Measurements from ENCODE around the gene FUZ. TPM values are rescaled to one million over a fixed set of nuclear protein-coding genes. Genes with fewer than 3 reads are reported as not detected.

FUZ gene
- total RNA-seq, 1 donor from 2014 or later: 26.8 TPM

GRCh38 chr19:49816590-49816989 is 3.5 kb upstream of the FUZ start:
- no peak overlapping the region for H3K4me3 Mint-ChIP-seq
- peaks cover 7% of the 10 kb centered on the region for H3K36me3 Mint-ChIP-seq
- no peaks in the 10 kb centered on the region for H3K27me3 Mint-ChIP-seq
- no peaks in the 10 kb centered on the region for H3K9me3 Mint-ChIP-seq
- no peak for TF ChIP-seq CTCF (conservative IDR thresholded peaks at IDR 0.05)
- H3K27ac Mint-ChIP-seq: no peak overlapping the region
- DNase-seq (ENCODE audit: extremely low spot score, unreplicated experiment): no peak
- H3K4me1 Mint-ChIP-seq (ENCODE audit: unreplicated experiment): peaks cover 22% of the 10 kb centered on the region

GRCh38 chr19:49814010-49814409 is 918 bp upstream of the FUZ start:
- no peak for TF ChIP-seq CTCF (conservative IDR thresholded peaks at IDR 0.05)
- Mint-ChIP-seq H3K4me1 (ENCODE audit: unreplicated experiment) (peaks cover 22% of the 10 kb centered on the region), H3K4me3 (peak overlapping the region; percentile 99), H3K27ac (peak overlapping the region; percentile 99), H3K36me3 (peaks cover 4% of the 10 kb centered on the region), H3K9me3 (no peaks in the 10 kb centered on the region), H3K27me3 (no peaks in the 10 kb centered on the region)
- DNase-seq (ENCODE audit: extremely low spot score, unreplicated experiment): no peak

- H3K36me3 Mint-ChIP-seq: peaks cover 4% of the 10 kb centered on the region
- peak overlapping the region; percentile 99 for H3K4me3 Mint-ChIP-seq
- H3K27me3 Mint-ChIP-seq: no peaks in the 10 kb centered on the region
- H3K4me1 Mint-ChIP-seq (ENCODE audit: unreplicated experiment): peaks cover 26% of the 10 kb centered on the region
- peak overlapping the region; percentile 99 for H3K27ac Mint-ChIP-seq
- no peak for TF ChIP-seq CTCF (conservative IDR thresholded peaks at IDR 0.05)
- no peak for DNase-seq (ENCODE audit: extremely low spot score, unreplicated experiment)
- H3K9me3 Mint-ChIP-seq: no peaks in the 10 kb centered on the region
These were observed 568 bp downstream of the FUZ start for GRCh38 chr19:49812452-49812996.

GRCh38 chr19:49811328-49811727 is 1.8 kb downstream of the FUZ start:
- H3K9me3 Mint-ChIP-seq: no peaks in the 10 kb centered on the region
- DNase-seq (ENCODE audit: extremely low spot score, unreplicated experiment): no peak
- no peak overlapping the region for H3K27ac Mint-ChIP-seq
- no peak overlapping the region for H3K4me3 Mint-ChIP-seq
- TF ChIP-seq CTCF (conservative IDR thresholded peaks at IDR 0.05): no peak
- H3K4me1 Mint-ChIP-seq (ENCODE audit: unreplicated experiment): peaks cover 24% of the 10 kb centered on the region
- peaks cover 6% of the 10 kb centered on the region for H3K36me3 Mint-ChIP-seq
- no peaks in the 10 kb centered on the region for H3K27me3 Mint-ChIP-seq

- DNase-seq (ENCODE audit: extremely low spot score, unreplicated experiment): no peak
- peak overlapping the region; percentile 80 for H3K27ac Mint-ChIP-seq
- H3K4me3 Mint-ChIP-seq: peak overlapping the region; percentile 92
- no peaks in the 10 kb centered on the region for H3K27me3 Mint-ChIP-seq
- no peak for TF ChIP-seq CTCF (conservative IDR thresholded peaks at IDR 0.05)
- H3K9me3 Mint-ChIP-seq: no peaks in the 10 kb centered on the region
- peaks cover 9% of the 10 kb centered on the region for H3K36me3 Mint-ChIP-seq
- H3K4me1 Mint-ChIP-seq (ENCODE audit: unreplicated experiment): peaks cover 27% of the 10 kb centered on the region
These were observed 3.1 kb downstream of the FUZ start for GRCh38 chr19:49809941-49810389.
